T-helper 1 cell treated with Interleukin-12 subunit alpha and Interleukin-12 subunit beta and Interleukin-4 antibody, amounts not matched to agents 30 ng/mL and 1 ng/mL, for 36 hours (primary cell): ENCODE results near the gene MAGEB1. TPM values are rescaled to one million over a fixed set of nuclear protein-coding genes. Genes with fewer than 3 reads are reported as not detected.

ENCODE experiments used
- intact Hi-C: fragments of 100-400 bp; cut with micrococcal nuclease; formaldehyde crosslinking; loops from one replicate; pipeline ENCODE4 v1.15.1; 2024
- total RNA-seq: library from RNA; stranded (reverse); gene quantifications from 2 replicates; pipeline ENCODE4 v1.2.3, GENCODE V29; 2022

The MAGEB1 gene
- total RNA-seq, result not detected in 2 replicates

GRCh38 chrX:30246769-30247489 lies at the start of gene MAGEB1:
TSS of gene MAGEB1 (plus strand) at chrX:30247146. CDS start at chrX:30250494, 3,348 bp downstream.
- intact Hi-C loops, result no loop called here

GRCh38 chrX:30212172-30212571 lies 34.8 kb upstream of the MAGEB1 start:
- intact Hi-C loops, result no loop called here

- intact Hi-C loops, result no loop called here
These were observed 31.5 kb upstream of the MAGEB1 start, which contains the start of gene MAGEB2 for GRCh38 chrX:30215357-30215843. TSS of gene MAGEB2 (plus strand) at chrX:30215563. CDS start at chrX:30218581, 3,018 bp downstream.

GRCh38 chrX:30217465-30217864 lies 29.5 kb upstream of the MAGEB1 start:
- intact Hi-C loops, result no loop called here

- intact Hi-C loops, result no loop called here
These were observed 27.6 kb upstream of the MAGEB1 start for GRCh38 chrX:30219372-30219771.

- intact Hi-C loops, result no loop called here
These were observed 26.3 kb upstream of the MAGEB1 start for GRCh38 chrX:30220661-30221060.

- intact Hi-C loops, result no loop called here
These were observed 22.4 kb upstream of the MAGEB1 start for GRCh38 chrX:30224536-30224935.

GRCh38 chrX:30228526-30228925 lies 18.4 kb upstream of the MAGEB1 start:
- intact Hi-C loops, result no loop called here

- intact Hi-C loops, result no loop called here
These were observed 16.6 kb upstream of the MAGEB1 start, which contains the start of gene MAGEB3 for GRCh38 chrX:30230395-30230794. TSS of gene MAGEB3 (plus strand) at chrX:30230657. CDS start at chrX:30235925, 5,268 bp downstream.

- intact Hi-C loops, result no loop called here
These were observed 5.1 kb upstream of the MAGEB1 start, which contains the start of gene MAGEB4 for GRCh38 chrX:30241724-30242415. TSS of gene MAGEB4 (plus strand) at chrX:30242000. CDS start at chrX:30242136, 136 bp downstream.

GRCh38 chrX:30248854-30249253 lies 1.9 kb downstream of the MAGEB1 start:
- intact Hi-C loops, result no loop called here

- intact Hi-C loops, result no loop called here
These were observed 6.3 kb downstream of the MAGEB1 start for GRCh38 chrX:30253257-30253656.

- intact Hi-C loops, result no loop called here
These were observed 13.0 kb downstream of the MAGEB1 start for GRCh38 chrX:30259927-30260326.

GRCh38 chrX:30261012-30261411 lies 14.1 kb downstream of the MAGEB1 start:
- intact Hi-C loops, result no loop called here

- intact Hi-C loops, result no loop called here
These were observed 15.8 kb downstream of the MAGEB1 start for GRCh38 chrX:30262763-30263162.

- intact Hi-C loops, result no loop called here
These were observed 23.7 kb downstream of the MAGEB1 start for GRCh38 chrX:30270639-30271038.

- intact Hi-C loops, result no loop called here
These were observed 28.6 kb downstream of the MAGEB1 start for GRCh38 chrX:30275498-30275897.

GRCh38 chrX:30278365-30278764 lies 31.4 kb downstream of the MAGEB1 start:
- intact Hi-C loops, result no loop called here

GRCh38 chrX:30280428-30280827 lies 33.5 kb downstream of the MAGEB1 start:
- intact Hi-C loops, result no loop called here

GRCh38 chrX:30282527-30282926 lies 35.6 kb downstream of the MAGEB1 start:
- intact Hi-C loops, result no loop called here

- intact Hi-C loops, result no loop called here
These were observed 36.7 kb downstream of the MAGEB1 start for GRCh38 chrX:30283456-30284200.
